CD14-positive monocyte (primary cell): Measurements from ENCODE around the gene SLFN12L. TPM values are rescaled to one million over a fixed set of nuclear protein-coding genes. Genes with fewer than 3 reads are reported as not detected.
A peak's percentile ranks its signal among the peaks of the same experiment; 100 is the strongest.
"Not testable (repeated sequence)": the region's sequence is repeated elsewhere in the genome, so short reads cannot be mapped to it uniquely, and the experiment has no call there.

Experiments used
- DNase-seq, 3 donors: peaks; one replicate each; pipeline ENCODE4 v3.0.0-alpha.2; 2011 to 2022
- H2AFZ ChIP-seq: 2 replicates; pipeline ENCODE4 v1.6.0; 2012; ENCODE audit warnings: mild to moderate bottlenecking, low read depth, low read length, inconsistent platforms; ENCODE audit not compliant: insufficient read depth, poor library complexity, severe bottlenecking
- H3K27ac ChIP-seq, 2 donors: 1 replicate in 1 of 2; 2 replicates in 1 of 2; pipeline ENCODE4 v1.5.1; 2012 to 2013; ENCODE audit warnings: low read length in 2 of 2, control low read depth in 1 of 2, inconsistent platforms in 1 of 2, low read depth in 1 of 2, mild to moderate bottlenecking in 1 of 2
- H3K27me3 ChIP-seq, 2 donors: one replicate each; pipeline versions ENCODE4 v1.6.0 to v1.6.1; 2011 to 2013; ENCODE audit warnings: low read length in 2 of 2; ENCODE audit not compliant: control insufficient read depth in 2 of 2, insufficient read depth in 2 of 2
- H3K36me3 ChIP-seq, 2 donors: replicated peaks in 1 of 2; 1 replicate in 1 of 2; 2 replicates in 1 of 2; pipeline versions ENCODE4 v1.5.1 to v1.6.1; 2012 to 2013; ENCODE audit warnings: low read length in 2 of 2, control low read depth in 1 of 2, inconsistent platforms in 1 of 2, mild to moderate bottlenecking in 1 of 2; ENCODE audit not compliant: insufficient read depth in 2 of 2, control insufficient read depth in 1 of 2
- H3K4me1 ChIP-seq, 2 donors: 1 replicate in 1 of 2; 2 replicates in 1 of 2; pipeline versions ENCODE4 v1.5.1 to v1.6.1; 2012 to 2013; ENCODE audit warnings: low read length in 2 of 2, control low read depth in 1 of 2, inconsistent platforms in 1 of 2, mild to moderate bottlenecking in 1 of 2, moderate library complexity in 1 of 2; ENCODE audit not compliant: insufficient read depth in 2 of 2, control insufficient read depth in 1 of 2
- H3K4me2 ChIP-seq: replicated peaks from 2 replicates; pipeline ENCODE3; 2012; ENCODE audit warnings: low read length, moderate library complexity, mild to moderate bottlenecking; ENCODE audit not compliant: poor library complexity, severe bottlenecking; ENCODE audit errors: extremely low read depth
- H3K4me3 ChIP-seq, 3 experiments: fragments of 200-600 bp in 1 of 3; sonication (generic) in 1 of 3; replicated peaks in 1 of 3; 1 replicate in 2 of 3; 2 replicates in 1 of 3; pipeline ENCODE4 v1.5.1; 2011 to 2013; ENCODE audit warnings: low read length in 3 of 3, mild to moderate bottlenecking in 3 of 3, control low read depth in 2 of 3, low read depth in 2 of 3, inconsistent platforms in 1 of 3, moderate library complexity in 1 of 3
- H3K79me2 ChIP-seq: 2 replicates; pipeline ENCODE4 v1.6.0; 2012; ENCODE audit warnings: mild to moderate bottlenecking, control low read depth, inconsistent platforms, low read length, moderate library complexity; ENCODE audit not compliant: insufficient read depth
- H3K9ac ChIP-seq: 2 replicates; pipeline ENCODE4 v1.6.0; 2017; ENCODE audit warnings: low read length, mild to moderate bottlenecking; ENCODE audit not compliant: insufficient read depth, poor library complexity, severe bottlenecking
- H3K9me3 ChIP-seq, 2 donors: replicated peaks in 1 of 2; 1 replicate in 1 of 2; 2 replicates in 1 of 2; pipeline versions ENCODE4 v1.5.1 to v1.6.1; 2012 to 2013; ENCODE audit warnings: low read length in 2 of 2, control low read depth in 1 of 2; ENCODE audit not compliant: control insufficient read depth in 1 of 2, insufficient read depth in 1 of 2
- H4K20me1 ChIP-seq: 2 replicates; pipeline ENCODE4 v1.6.0; 2012; ENCODE audit warnings: mild to moderate bottlenecking, low read length, control low read depth, moderate library complexity; ENCODE audit not compliant: insufficient read depth
- H3K27ac Mint-ChIP-seq, 7 donors: one replicate each; pipeline ENCODE4 v1.8.0; 2020; ENCODE audit warnings: mild to moderate bottlenecking in 7 of 7, mixed read lengths in 7 of 7, moderate library complexity in 6 of 7, inconsistent platforms in 2 of 7
- H3K27me3 Mint-ChIP-seq, 3 donors: one replicate each; pipeline ENCODE4 v1.8.0; 2021 to 2022; ENCODE audit warnings: low read depth in 3 of 3, mild to moderate bottlenecking in 3 of 3, mixed read lengths in 3 of 3, moderate library complexity in 3 of 3, inconsistent platforms in 1 of 3
- H3K36me3 Mint-ChIP-seq, 2 donors: one replicate each; pipeline ENCODE4 v1.8.0; 2020; ENCODE audit warnings: mixed read lengths in 2 of 2, inconsistent platforms in 1 of 2, mild to moderate bottlenecking in 1 of 2
- H3K4me1 Mint-ChIP-seq: one replicate; pipeline ENCODE4 v1.8.0; 2020; ENCODE audit warnings: mild to moderate bottlenecking, mixed read lengths
- H3K4me3 Mint-ChIP-seq, 2 donors: one replicate each; pipeline ENCODE4 v1.8.0; 2020; ENCODE audit warnings: mild to moderate bottlenecking in 2 of 2, mixed read lengths in 2 of 2, moderate library complexity in 1 of 2
- H3K9me3 Mint-ChIP-seq, 7 donors: one replicate each; pipeline ENCODE4 v1.8.0; 2020 to 2022; ENCODE audit warnings: mixed read lengths in 7 of 7, mild to moderate bottlenecking in 6 of 7, moderate library complexity in 6 of 7, inconsistent platforms in 2 of 7
- WGBS: methylation state at CpG from one replicate; pipeline ENCODE4 v1.1.5; 2013; ENCODE audit warnings: missing lambda C conversion rate; ENCODE audit not compliant: insufficient coverage; 5-methylcytosine and 5-hydroxymethylcytosine counted together
- intact Hi-C, 2 donors: fragments of 100-400 bp; cut with micrococcal nuclease; formaldehyde crosslinking; loops; one replicate each; pipeline versions ENCODE4 v1.15.0 to v1.15.1; 2023
- polyA plus RNA-seq, 3 donors: library from polyadenylated mRNA; depleted of rRNA in 1 of 3; unstranded in 2 of 3; stranded (reverse) in 1 of 3; fragments of 300-500 nt in 2 of 3; fragments of >200 nt in 1 of 3; fragmentation: Illumina TruSeq in 2 of 3; gene quantifications; 1 replicate in 2 of 3; 2 replicates in 1 of 3; pipeline ENCODE4 v1.2.3, GENCODE V29; 2012 to 2021
- TF ChIP-seq, protein P1 (sequence below): fragments of 200-600 bp; IDR thresholded peaks from one replicate; pipeline ENCODE4 v1.8.0; 2022; ENCODE audit warnings: antibody characterized with exemption, mild to moderate bottlenecking

SLFN12L gene
- polyA plus RNA-seq, 3 donors, result 0.14 to 0.25 (median 0.24) TPM

DNA sequence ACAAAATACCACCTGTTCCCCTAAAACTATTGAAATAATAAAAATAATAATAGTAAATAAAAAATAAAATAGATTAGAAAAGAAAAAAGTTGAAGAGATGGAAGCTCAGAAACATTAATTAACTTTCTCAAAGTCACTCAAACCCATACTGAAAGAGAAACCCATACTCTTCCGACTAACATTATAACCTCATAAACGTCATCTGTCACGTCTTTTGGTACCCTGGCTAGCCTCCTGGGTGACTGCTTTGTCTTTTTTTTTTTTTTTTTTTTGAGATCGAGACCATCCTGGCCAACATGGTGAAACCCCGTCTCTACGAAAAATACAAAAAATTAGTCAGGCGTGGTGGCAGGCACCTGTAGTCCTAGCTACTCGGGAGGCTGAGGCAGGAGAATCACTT is 7.6 kb downstream of the SLFN12L start:
- intact Hi-C loops, result loop anchor here (2.0 to 10.0 kb wide), 2 partner anchors 155 to 363 kb away; partner anchors contain the start of gene SLFN11 (in 1 of the 2)
- H3K4me3 Mint-ChIP-seq, result no peak overlapping the region
- DNase-seq, result no peak
- Histone ChIP-seq H4K20me1 (no peaks in the 10 kb centered on the region), H3K9ac (no peak overlapping the region), H3K27me3 (no peaks in the 10 kb centered on the region), H3K27ac (no peak overlapping the region), H3K9me3 (no peaks in the 10 kb centered on the region), H3K79me2 (no peaks in the 10 kb centered on the region), H3K4me3 (no peak overlapping the region), H3K36me3 (no peaks in the 10 kb centered on the region), H3K4me2 (no peak overlapping the region), H2AFZ (no peak overlapping the region), H3K4me1 (peaks cover 0 to 4% of the 10 kb centered on the region in 2 donors)
- H3K36me3 Mint-ChIP-seq, result no peaks in the 10 kb centered on the region
- WGBS, result 94% methylated on average over 3 of the region's 8 CpGs
- H3K27me3 Mint-ChIP-seq, result no peaks in the 10 kb centered on the region
- TF ChIP-seq, protein P1, sequence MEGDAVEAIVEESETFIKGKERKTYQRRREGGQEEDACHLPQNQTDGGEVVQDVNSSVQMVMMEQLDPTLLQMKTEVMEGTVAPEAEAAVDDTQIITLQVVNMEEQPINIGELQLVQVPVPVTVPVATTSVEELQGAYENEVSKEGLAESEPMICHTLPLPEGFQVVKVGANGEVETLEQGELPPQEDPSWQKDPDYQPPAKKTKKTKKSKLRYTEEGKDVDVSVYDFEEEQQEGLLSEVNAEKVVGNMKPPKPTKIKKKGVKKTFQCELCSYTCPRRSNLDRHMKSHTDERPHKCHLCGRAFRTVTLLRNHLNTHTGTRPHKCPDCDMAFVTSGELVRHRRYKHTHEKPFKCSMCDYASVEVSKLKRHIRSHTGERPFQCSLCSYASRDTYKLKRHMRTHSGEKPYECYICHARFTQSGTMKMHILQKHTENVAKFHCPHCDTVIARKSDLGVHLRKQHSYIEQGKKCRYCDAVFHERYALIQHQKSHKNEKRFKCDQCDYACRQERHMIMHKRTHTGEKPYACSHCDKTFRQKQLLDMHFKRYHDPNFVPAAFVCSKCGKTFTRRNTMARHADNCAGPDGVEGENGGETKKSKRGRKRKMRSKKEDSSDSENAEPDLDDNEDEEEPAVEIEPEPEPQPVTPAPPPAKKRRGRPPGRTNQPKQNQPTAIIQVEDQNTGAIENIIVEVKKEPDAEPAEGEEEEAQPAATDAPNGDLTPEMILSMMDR, result no peak
- peak overlapping the region in 1 of 7 donors; percentile 39 for H3K27ac Mint-ChIP-seq
- H3K9me3 Mint-ChIP-seq, result peaks cover 0 to 10% (median 7%) of the 10 kb centered on the region in 7 donors
- peaks cover 8% of the 10 kb centered on the region for H3K4me1 Mint-ChIP-seq

DNA sequence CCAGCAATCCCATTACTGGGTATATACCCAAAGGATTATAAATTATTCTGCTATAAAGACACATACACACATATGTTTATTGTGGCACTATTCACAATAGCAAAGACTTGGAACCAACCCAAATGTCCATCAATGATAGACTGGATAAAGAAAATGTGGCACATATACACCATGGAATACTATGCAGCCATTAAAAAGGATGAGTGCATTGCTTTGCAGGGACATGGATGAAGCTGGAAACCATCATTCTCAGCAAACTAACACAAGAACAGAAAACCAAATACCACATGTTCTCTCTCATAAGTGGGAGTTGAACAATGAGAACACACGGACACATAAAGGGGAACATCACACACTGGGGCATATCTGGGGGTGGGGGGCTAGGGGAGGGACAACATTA is 8.2 kb downstream of the SLFN12L start:
- not testable (repeated sequence) for H3K36me3 Mint-ChIP-seq, H3K4me2 ChIP-seq

More for the DNA sequence above, 8.2 kb downstream of the SLFN12L start:
- H3K4me1 Mint-ChIP-seq, H3K79me2 ChIP-seq, H3K9me3 ChIP-seq, H2AFZ ChIP-seq, H3K27me3 Mint-ChIP-seq, DNase-seq, H3K27me3 ChIP-seq, H3K27ac Mint-ChIP-seq, H3K27ac ChIP-seq, H3K4me3 ChIP-seq, H3K4me3 Mint-ChIP-seq, H3K9ac ChIP-seq, H3K4me1 ChIP-seq, H3K36me3 ChIP-seq, H4K20me1 ChIP-seq: not testable (repeated sequence)
- peaks cover 0 to 10% (median 7%) of the 10 kb centered on the region in 7 donors for H3K9me3 Mint-ChIP-seq
- no CpG with 5 or more reads among the region's 1 CpG for WGBS
- intact Hi-C loops, result loop anchor here in 1 of 2 donors (2.0 kb wide), 1 partner anchor 363 kb away; no protein-coding TSS in a partner anchor
